Activated naive CD4-positive, alpha-beta T cell treated with anti-CD3 and anti-CD28 coated beads, Interleukin-2, amount 50 U/mL, for 24 hours (primary cell): ENCODE data around the gene IFT122.

ENCODE experiments used
- H3K27ac Mint-ChIP-seq: one replicate; pipeline ENCODE4 v1.8.0; 2021; ENCODE audit warnings: mild to moderate bottlenecking, mixed read lengths
- H3K27me3 Mint-ChIP-seq: one replicate; pipeline ENCODE4 v1.8.0; 2021; ENCODE audit warnings: mixed read lengths
- H3K36me3 Mint-ChIP-seq: one replicate; pipeline ENCODE4 v1.8.0; 2021; ENCODE audit warnings: mixed read lengths
- H3K4me1 Mint-ChIP-seq: one replicate; pipeline ENCODE4 v1.8.0; 2021; ENCODE audit warnings: mixed read lengths
- H3K4me3 Mint-ChIP-seq: one replicate; pipeline ENCODE4 v1.8.0; 2021; ENCODE audit warnings: mild to moderate bottlenecking, mixed read lengths
- H3K9me3 Mint-ChIP-seq: one replicate; pipeline ENCODE4 v1.8.0; 2021; ENCODE audit warnings: mixed read lengths

IFT122 gene

DNA sequence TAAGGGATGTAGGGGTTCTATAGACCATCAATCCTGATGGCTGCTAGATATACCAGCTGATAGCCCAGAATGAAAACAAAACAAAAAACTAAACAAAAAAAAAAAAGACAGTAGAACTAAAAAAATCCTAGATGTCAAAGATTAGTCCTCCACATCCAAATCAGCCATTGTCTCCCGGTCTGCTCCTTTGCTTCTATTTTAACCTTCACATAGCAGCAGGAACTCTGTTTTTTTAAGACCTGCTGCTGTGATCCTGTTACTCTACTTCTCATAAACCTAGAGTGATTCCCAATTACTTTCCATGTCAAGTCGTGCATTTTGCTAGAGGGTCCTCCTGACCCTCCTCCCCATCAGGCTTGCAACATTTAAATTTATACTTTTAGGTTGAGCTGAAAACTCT lies 2.5 kb downstream of the IFT122 start:
- Mint-ChIP-seq H3K27me3 (no peaks in the 10 kb centered on the region), H3K4me1 (peaks cover 48% of the 10 kb centered on the region)

DNA sequence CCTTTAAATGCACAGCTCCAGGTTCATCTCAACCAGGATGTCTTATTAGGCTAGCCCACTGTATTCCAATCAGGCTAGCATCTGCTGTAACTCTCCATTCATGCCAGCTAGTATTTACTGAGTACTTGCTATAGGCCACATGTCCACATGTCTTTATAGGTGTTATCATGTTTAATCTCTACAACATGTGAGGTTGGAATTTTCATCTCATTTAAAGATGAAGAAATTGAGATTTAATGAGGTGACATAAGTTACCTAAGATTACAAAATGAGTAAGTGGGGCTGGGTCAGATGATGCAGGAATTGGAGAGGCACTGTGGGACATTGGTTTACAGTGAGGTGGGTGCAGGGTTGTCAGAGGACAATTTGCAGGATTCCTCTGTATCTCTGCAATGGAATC lies 2.9 kb downstream of the IFT122 start:
- H3K9me3 Mint-ChIP-seq: no peaks in the 10 kb centered on the region
- H3K27ac Mint-ChIP-seq: peak overlapping the region; percentile 85
- no peaks in the 10 kb centered on the region for H3K36me3 Mint-ChIP-seq
- H3K4me3 Mint-ChIP-seq: no peak overlapping the region
- peaks cover 43% of the 10 kb centered on the region for H3K4me1 Mint-ChIP-seq
- no peaks in the 10 kb centered on the region for H3K27me3 Mint-ChIP-seq

More for the DNA sequence above, 2.5 kb downstream of the IFT122 start:
- Mint-ChIP-seq H3K9me3 (no peaks in the 10 kb centered on the region), H3K4me3 (peak overlapping the region; percentile 19), H3K27ac (peak overlapping the region; percentile 85), H3K36me3 (no peaks in the 10 kb centered on the region)

DNA sequence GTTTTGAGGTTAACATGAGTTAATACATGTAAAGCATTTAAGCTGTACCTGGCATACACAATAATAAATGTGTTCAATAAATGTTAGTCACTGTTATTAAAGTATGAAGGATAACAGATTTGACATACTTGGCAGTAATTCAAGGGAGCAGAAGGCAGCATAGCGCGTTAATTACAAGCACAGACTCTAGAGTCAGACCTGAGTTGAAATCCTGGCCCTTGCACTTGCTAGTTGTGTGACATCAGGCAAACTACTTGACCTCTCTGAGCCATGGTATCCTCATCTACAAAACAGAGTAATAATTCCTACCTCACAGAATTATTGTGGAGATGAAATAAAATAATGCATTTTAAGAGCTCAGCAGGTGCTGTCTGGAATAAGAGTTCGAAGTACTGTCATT lies 5.4 kb downstream of the IFT122 start:
- H3K27ac Mint-ChIP-seq: no peak overlapping the region
- no peaks in the 10 kb centered on the region for H3K27me3 Mint-ChIP-seq

GRCh38 chr3:129446926-129447325 lies 6.9 kb downstream of the IFT122 start:
- no peaks in the 10 kb centered on the region for H3K27me3 Mint-ChIP-seq
- no peak overlapping the region for H3K4me3 Mint-ChIP-seq
- H3K9me3 Mint-ChIP-seq: no peaks in the 10 kb centered on the region
- H3K36me3 Mint-ChIP-seq: peaks cover under 1% of the 10 kb centered on the region
- H3K4me1 Mint-ChIP-seq: peaks cover 35% of the 10 kb centered on the region
- H3K27ac Mint-ChIP-seq: no peak overlapping the region

More for the DNA sequence above, 5.4 kb downstream of the IFT122 start:
- no peak overlapping the region for H3K4me3 Mint-ChIP-seq
- H3K9me3 Mint-ChIP-seq: no peaks in the 10 kb centered on the region
- peaks cover 41% of the 10 kb centered on the region for H3K4me1 Mint-ChIP-seq
- no peaks in the 10 kb centered on the region for H3K36me3 Mint-ChIP-seq

GRCh38 chr3:129448186-129448895 lies 8.3 kb downstream of the IFT122 start:
- Mint-ChIP-seq H3K27me3 (no peaks in the 10 kb centered on the region), H3K9me3 (no peaks in the 10 kb centered on the region), H3K4me3 (no peak overlapping the region), H3K4me1 (peaks cover 21% of the 10 kb centered on the region), H3K27ac (no peak overlapping the region), H3K36me3 (peaks cover 12% of the 10 kb centered on the region)

DNA sequence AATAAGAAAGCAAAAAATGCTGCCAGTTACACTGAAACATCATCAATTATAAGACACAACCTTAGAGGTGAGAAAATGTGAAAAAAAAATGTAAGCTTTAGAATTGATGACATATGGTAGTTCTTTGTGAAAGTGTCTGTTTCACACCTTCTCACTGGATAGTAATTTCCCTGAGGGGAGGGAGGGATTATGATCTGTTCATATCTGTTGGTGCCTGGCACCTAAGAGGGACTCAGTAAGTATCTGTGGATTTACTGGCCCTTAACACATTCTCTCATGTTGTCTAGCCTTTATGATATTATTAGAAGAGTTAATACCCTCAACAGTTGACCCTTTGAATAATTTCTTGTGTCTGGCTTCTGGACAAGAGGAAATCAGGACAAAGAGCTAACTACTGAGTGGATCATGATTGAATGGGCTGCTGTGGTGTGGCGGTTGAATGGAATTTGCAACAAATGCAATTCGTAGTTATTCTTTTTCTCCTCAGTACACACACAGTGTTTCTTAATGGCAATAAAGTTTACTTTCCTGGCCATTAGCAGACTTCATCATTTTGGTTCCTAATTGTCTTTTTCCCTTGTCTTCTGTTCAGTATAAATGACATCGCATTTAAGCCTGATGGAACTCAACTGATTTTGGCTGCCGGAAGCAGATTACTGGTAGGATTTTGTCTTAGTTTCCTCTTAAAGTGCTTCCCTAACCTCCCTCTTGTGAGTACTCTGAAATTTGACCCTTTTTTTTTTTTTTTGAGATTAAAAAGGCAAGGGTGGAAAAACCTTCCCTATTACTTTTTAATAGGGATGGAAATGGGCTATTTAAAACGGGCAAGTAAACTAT lies 9.5 kb downstream of the IFT122 start:
- H3K4me3 Mint-ChIP-seq: no peak overlapping the region
- H3K27ac Mint-ChIP-seq: no peak overlapping the region
- no peaks in the 10 kb centered on the region for H3K9me3 Mint-ChIP-seq
- H3K36me3 Mint-ChIP-seq: peaks cover 15% of the 10 kb centered on the region
- peaks cover 12% of the 10 kb centered on the region for H3K4me1 Mint-ChIP-seq
- no peaks in the 10 kb centered on the region for H3K27me3 Mint-ChIP-seq

DNA sequence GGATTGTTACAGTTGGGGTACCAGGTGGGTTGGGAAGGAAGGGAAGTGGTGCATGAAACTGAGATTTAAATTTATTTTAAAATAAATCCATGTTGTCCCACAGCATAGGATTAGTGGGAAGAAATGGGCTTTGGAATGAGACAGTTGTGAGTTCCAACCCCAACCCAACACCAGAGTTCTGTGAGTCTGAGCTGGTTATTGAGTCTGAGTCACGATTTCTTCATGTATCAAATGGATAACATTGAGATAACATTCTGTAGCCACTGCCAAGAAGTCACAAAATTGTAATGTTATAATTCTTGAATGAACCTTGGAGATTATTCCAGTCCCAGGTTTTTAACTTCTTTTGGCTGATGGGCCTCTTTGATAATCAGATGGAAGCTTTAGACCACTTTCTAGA lies 13.7 kb downstream of the IFT122 start:
- Mint-ChIP-seq H3K4me1 (peaks cover 12% of the 10 kb centered on the region), H3K27ac (no peak overlapping the region), H3K27me3 (no peaks in the 10 kb centered on the region), H3K4me3 (no peak overlapping the region), H3K36me3 (peaks cover 19% of the 10 kb centered on the region), H3K9me3 (no peaks in the 10 kb centered on the region)

DNA sequence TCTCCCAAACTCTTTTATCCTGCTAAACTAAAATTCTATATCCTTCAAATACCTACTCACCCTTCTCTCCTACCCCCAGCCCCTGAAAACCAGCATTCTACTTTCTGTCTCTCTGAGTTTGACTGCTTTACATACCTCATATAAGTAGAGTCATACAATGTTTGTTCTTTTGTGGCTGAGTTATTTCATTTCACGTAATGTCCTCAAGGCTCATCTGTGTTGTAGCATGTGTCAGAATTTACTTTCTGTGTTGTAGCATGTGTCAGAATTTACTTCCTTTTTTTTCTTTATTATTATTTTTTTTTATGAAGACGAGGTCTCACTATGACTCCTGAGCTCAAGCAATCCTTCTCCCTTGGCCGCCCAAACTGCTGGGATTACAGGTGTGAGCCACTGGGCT lies 20.1 kb downstream of the IFT122 start:
- Mint-ChIP-seq H3K4me1 (peaks cover 5% of the 10 kb centered on the region), H3K4me3 (no peak overlapping the region), H3K27ac (no peak overlapping the region), H3K36me3 (peaks cover 14% of the 10 kb centered on the region), H3K27me3 (no peaks in the 10 kb centered on the region), H3K9me3 (no peaks in the 10 kb centered on the region)

- no peak overlapping the region for H3K27ac Mint-ChIP-seq
- peaks cover 5% of the 10 kb centered on the region for H3K4me1 Mint-ChIP-seq
- no peaks in the 10 kb centered on the region for H3K27me3 Mint-ChIP-seq
- peaks cover 14% of the 10 kb centered on the region for H3K36me3 Mint-ChIP-seq
- H3K4me3 Mint-ChIP-seq: no peak overlapping the region
- H3K9me3 Mint-ChIP-seq: no peaks in the 10 kb centered on the region
Measured at GRCh38 chr3:129460572-129460971, 20.5 kb downstream of the IFT122 start.

GRCh38 chr3:129461022-129461421 lies 21.0 kb downstream of the IFT122 start:
- H3K27ac Mint-ChIP-seq: no peak overlapping the region
- H3K4me3 Mint-ChIP-seq: no peak overlapping the region
- H3K27me3 Mint-ChIP-seq: no peaks in the 10 kb centered on the region
- peaks cover 12% of the 10 kb centered on the region for H3K36me3 Mint-ChIP-seq
- peaks cover 5% of the 10 kb centered on the region for H3K4me1 Mint-ChIP-seq
- H3K9me3 Mint-ChIP-seq: no peaks in the 10 kb centered on the region

GRCh38 chr3:129461461-129462146 lies 21.6 kb downstream of the IFT122 start:
- H3K4me1 Mint-ChIP-seq: peaks cover 5% of the 10 kb centered on the region
- no peak overlapping the region for H3K4me3 Mint-ChIP-seq
- H3K9me3 Mint-ChIP-seq: no peaks in the 10 kb centered on the region
- no peaks in the 10 kb centered on the region for H3K27me3 Mint-ChIP-seq
- no peak overlapping the region for H3K27ac Mint-ChIP-seq
- peaks cover 12% of the 10 kb centered on the region for H3K36me3 Mint-ChIP-seq

DNA sequence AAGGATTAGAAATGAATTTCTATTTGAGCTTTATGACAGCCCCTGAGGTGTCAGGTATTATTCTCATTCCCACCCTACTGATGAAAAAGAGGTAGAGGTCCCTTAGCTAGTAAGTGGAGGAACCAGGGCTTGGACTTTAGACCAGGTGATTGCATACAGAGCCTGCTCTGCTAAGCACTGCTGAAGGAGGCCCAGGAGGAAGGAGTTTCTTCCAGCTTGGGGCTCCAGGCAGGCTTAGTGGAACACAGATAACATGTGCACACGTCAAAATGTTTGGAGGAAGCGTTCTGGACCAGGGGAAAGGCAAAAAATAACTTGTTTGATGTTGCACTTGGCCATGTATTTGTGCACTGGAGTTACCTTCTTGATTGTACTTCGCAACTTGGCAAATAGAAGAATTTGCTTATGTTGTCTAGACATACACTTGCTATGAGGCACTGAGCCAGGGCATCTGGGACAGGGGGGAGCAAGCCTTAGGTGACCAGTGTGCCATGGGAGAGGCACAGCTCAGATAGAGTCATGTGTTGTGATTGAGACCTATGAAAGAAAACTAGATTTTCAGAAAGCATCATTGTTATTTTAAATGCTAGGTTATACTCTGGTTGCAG lies 22.4 kb downstream of the IFT122 start:
- no peaks in the 10 kb centered on the region for H3K9me3 Mint-ChIP-seq
- H3K36me3 Mint-ChIP-seq: peaks cover 12% of the 10 kb centered on the region
- H3K4me1 Mint-ChIP-seq: peaks cover 5% of the 10 kb centered on the region
- no peaks in the 10 kb centered on the region for H3K27me3 Mint-ChIP-seq
- no peak overlapping the region for H3K4me3 Mint-ChIP-seq
- no peak overlapping the region for H3K27ac Mint-ChIP-seq

GRCh38 chr3:129463094-129463493 lies 23.1 kb downstream of the IFT122 start:
- peaks cover 12% of the 10 kb centered on the region for H3K36me3 Mint-ChIP-seq
- no peak overlapping the region for H3K27ac Mint-ChIP-seq
- H3K9me3 Mint-ChIP-seq: no peaks in the 10 kb centered on the region
- peaks cover 5% of the 10 kb centered on the region for H3K4me1 Mint-ChIP-seq
- no peak overlapping the region for H3K4me3 Mint-ChIP-seq
- no peaks in the 10 kb centered on the region for H3K27me3 Mint-ChIP-seq

DNA sequence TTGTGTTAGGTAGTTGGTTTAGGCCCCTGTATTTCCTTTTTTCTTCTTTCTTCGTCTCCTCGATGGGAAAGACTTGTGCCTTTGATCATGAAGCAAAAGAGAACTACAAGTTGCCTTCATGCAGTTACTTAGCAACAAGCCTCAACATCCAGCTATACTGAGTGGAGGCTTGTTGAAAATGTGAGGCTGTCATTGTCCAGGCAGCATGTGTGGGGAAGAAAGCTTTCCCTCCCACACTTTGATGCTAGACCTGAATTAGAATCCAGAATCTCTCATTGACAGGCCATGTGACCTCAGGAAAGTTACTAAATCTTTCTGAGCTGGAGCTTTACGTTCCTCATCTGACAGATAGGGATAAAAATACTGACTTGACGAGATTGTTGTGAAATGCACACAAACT lies 23.7 kb downstream of the IFT122 start:
- Mint-ChIP-seq H3K9me3 (no peaks in the 10 kb centered on the region), H3K27me3 (no peaks in the 10 kb centered on the region), H3K36me3 (peaks cover 12% of the 10 kb centered on the region), H3K4me1 (peaks cover 5% of the 10 kb centered on the region), H3K4me3 (no peak overlapping the region), H3K27ac (no peak overlapping the region)

DNA sequence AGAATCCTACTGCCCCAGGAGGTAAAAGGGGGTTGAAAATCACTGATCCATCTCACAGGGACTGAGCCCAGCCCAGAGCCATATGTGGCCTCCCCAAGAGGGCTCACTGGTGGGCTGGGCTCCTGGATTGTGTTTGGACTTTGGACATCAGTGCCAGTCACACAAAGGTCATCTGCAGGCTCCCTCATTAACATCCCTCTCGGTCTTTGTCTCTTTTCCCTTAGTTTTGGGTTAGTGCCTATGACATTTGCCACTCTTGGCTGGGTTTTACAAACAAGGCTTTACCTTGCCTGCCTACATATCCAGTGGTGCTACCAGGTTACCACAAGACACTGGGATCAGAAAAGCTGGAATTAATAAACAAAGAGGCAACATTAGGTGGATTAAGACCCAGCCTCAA lies 27.9 kb downstream of the IFT122 start:
- H3K27ac Mint-ChIP-seq: no peak overlapping the region
- H3K9me3 Mint-ChIP-seq: no peaks in the 10 kb centered on the region
- peaks cover 17% of the 10 kb centered on the region for H3K4me1 Mint-ChIP-seq
- H3K4me3 Mint-ChIP-seq: no peak overlapping the region
- H3K27me3 Mint-ChIP-seq: no peaks in the 10 kb centered on the region
- H3K36me3 Mint-ChIP-seq: peaks cover 11% of the 10 kb centered on the region
